Keratinocyte (primary cell): ENCODE measurements around the gene C1QTNF3. TPM values are rescaled to one million over a fixed set of nuclear protein-coding genes. Genes with fewer than 3 reads are reported as not detected.

Experiments
- DNase-seq: peaks from one replicate; pipeline ENCODE4 v3.0.0-alpha.2; 2011; ENCODE audit warnings: low read depth, missing footprints, low spot score
- FAIRE-seq: peaks from 2 replicates; lab custom pipeline; 2011; peaks lifted over from hg19 to GRCh38; lab: Jason Lieb, UNC
- H2AFZ ChIP-seq: 2 replicates; pipeline ENCODE4 v1.6.0; 2012; ENCODE audit warnings: low read length, control low read depth, inconsistent platforms; ENCODE audit not compliant: control insufficient read depth
- H3K27ac ChIP-seq: 2 replicates; pipeline ENCODE4 v1.5.1; 2011; ENCODE audit warnings: low read length; ENCODE audit not compliant: control insufficient read depth, insufficient read depth
- H3K27me3 ChIP-seq: 3 replicates; pipeline ENCODE4 v1.6.0; 2011; ENCODE audit warnings: low read length; ENCODE audit not compliant: control insufficient read depth, insufficient read depth; ENCODE audit errors: extremely low read depth
- H3K36me3 ChIP-seq, 2 experiments: 2 replicates in 1 of 2; 3 replicates in 1 of 2; pipeline ENCODE4 v1.5.1; 2011; ENCODE audit warnings: low read length in 2 of 2, mild to moderate bottlenecking in 1 of 2; ENCODE audit not compliant: control insufficient read depth in 2 of 2, insufficient read depth in 2 of 2; ENCODE audit errors: extremely low read depth in 1 of 2
- H3K4me1 ChIP-seq: 3 replicates; pipeline ENCODE4 v1.5.1; 2011; ENCODE audit warnings: low read length; ENCODE audit not compliant: control insufficient read depth, insufficient read depth; ENCODE audit errors: extremely low read depth
- H3K4me2 ChIP-seq: 3 replicates; pipeline ENCODE4 v1.6.0; 2011; ENCODE audit warnings: low read depth, low read length; ENCODE audit not compliant: control insufficient read depth, insufficient read depth; ENCODE audit errors: extremely low read depth
- H3K4me3 ChIP-seq, 3 experiments: fragments of 200-600 bp in 1 of 3; sonication (generic) in 1 of 3; 2 replicates in 2 of 3; 3 replicates in 1 of 3; pipeline ENCODE4 v1.5.1; 2011 to 2016; ENCODE audit warnings: low read length in 3 of 3, mild to moderate bottlenecking in 3 of 3, control low read depth in 2 of 3, inconsistent platforms in 1 of 3, low read depth in 1 of 3, mixed read lengths in 1 of 3, mixed run types in 1 of 3, moderate library complexity in 1 of 3; ENCODE audit not compliant: control insufficient read depth in 2 of 3, insufficient read depth in 2 of 3; ENCODE audit errors: extremely low read depth in 1 of 3
- H3K79me2 ChIP-seq: 2 replicates; pipeline ENCODE4 v1.6.0; 2012; ENCODE audit warnings: low read length; ENCODE audit not compliant: control insufficient read depth, insufficient read depth
- H3K9ac ChIP-seq: 3 replicates; pipeline ENCODE4 v1.6.0; 2011; ENCODE audit warnings: low read length; ENCODE audit not compliant: control insufficient read depth, insufficient read depth; ENCODE audit errors: extremely low read depth
- H3K9me1 ChIP-seq: 3 replicates; pipeline ENCODE4 v1.6.0; 2011; ENCODE audit warnings: low read length; ENCODE audit not compliant: control insufficient read depth, insufficient read depth; ENCODE audit errors: extremely low read depth
- H3K9me3 ChIP-seq: 2 replicates; pipeline ENCODE4 v1.5.1; 2012; ENCODE audit warnings: low read depth, low read length; ENCODE audit not compliant: control insufficient read depth
- H4K20me1 ChIP-seq: 3 replicates; pipeline ENCODE4 v1.6.0; 2011; ENCODE audit warnings: low read length; ENCODE audit not compliant: control insufficient read depth, insufficient read depth; ENCODE audit errors: extremely low read depth
- EZH2 ChIP-seq: IDR thresholded peaks from one replicate; pipeline ENCODE4 v1.6.1; 2012; ENCODE audit warnings: inconsistent platforms, mild to moderate bottlenecking, low read length, moderate library complexity
- dilution Hi-C: fragments of 300-500 bp; cut with MboI; formaldehyde crosslinking; loops from one replicate; pipeline ENCODE4 v1.7.0; 2020; ENCODE audit warnings: low sequenced_read_pairs; ENCODE audit not compliant: extremely low pct_ligation_motif_present
- polyA plus RNA-seq, 5 experiments: library from polyadenylated mRNA; depleted of rRNA in 3 of 5; stranded (reverse) in 3 of 5; stranded (forward) in 1 of 5; unstranded in 1 of 5; fragments of >200 nt; gene quantifications; 1 replicate in 1 of 5; 2 replicates in 3 of 5; 3 replicates in 1 of 5; pipeline versions ENCODE4 v1.2.1 to v1.2.3, GENCODE V29; 2011 to 2012; ENCODE audit warnings: missing spikeins in 2 of 5, low read depth in 1 of 5, low replicate concordance in 1 of 5
- TF ChIP-seq, protein P1 (sequence below), 3 experiments: IDR thresholded peaks in 1 of 3; conservative IDR thresholded peaks in 1 of 3; optimal IDR thresholded peaks in 1 of 3; 2 replicates in 2 of 3; 3 replicates in 1 of 3; pipeline versions ENCODE3 to v1.5.1; 2011; ENCODE audit warnings: low read length in 3 of 3, mild to moderate bottlenecking in 3 of 3, moderate library complexity in 2 of 3, control low read depth in 1 of 3, inconsistent platforms in 1 of 3; ENCODE audit not compliant: insufficient read depth in 2 of 3; ENCODE audit errors: extremely low read depth in 1 of 3

The C1QTNF3 gene
- polyA plus RNA-seq, 1 donor (not counting 4 experiments of a cell fraction or from before 2014, with no cell fraction given): 1.0 TPM

DNA sequence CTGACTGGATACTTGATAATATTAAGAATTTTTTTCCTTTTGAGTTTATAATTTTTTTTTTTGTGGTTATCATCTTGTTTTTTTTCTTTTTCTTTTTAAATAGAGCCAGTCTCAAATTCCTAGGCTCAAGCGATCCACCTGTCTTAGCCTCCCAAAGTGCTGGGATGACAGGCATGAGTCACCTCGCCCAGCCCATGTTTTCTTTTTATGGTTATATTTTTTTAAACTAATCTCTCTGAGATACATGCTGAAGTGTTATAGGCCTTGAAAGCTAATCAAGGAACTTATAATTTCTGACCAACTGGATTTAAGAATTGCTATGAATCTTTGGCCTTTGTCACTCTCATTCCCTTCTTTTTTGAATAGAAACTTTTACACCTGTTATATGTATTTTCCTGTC is 28.4 kb downstream of the C1QTNF3 start:
- dilution Hi-C loops: no loop called here
- TF ChIP-seq, protein P1, sequence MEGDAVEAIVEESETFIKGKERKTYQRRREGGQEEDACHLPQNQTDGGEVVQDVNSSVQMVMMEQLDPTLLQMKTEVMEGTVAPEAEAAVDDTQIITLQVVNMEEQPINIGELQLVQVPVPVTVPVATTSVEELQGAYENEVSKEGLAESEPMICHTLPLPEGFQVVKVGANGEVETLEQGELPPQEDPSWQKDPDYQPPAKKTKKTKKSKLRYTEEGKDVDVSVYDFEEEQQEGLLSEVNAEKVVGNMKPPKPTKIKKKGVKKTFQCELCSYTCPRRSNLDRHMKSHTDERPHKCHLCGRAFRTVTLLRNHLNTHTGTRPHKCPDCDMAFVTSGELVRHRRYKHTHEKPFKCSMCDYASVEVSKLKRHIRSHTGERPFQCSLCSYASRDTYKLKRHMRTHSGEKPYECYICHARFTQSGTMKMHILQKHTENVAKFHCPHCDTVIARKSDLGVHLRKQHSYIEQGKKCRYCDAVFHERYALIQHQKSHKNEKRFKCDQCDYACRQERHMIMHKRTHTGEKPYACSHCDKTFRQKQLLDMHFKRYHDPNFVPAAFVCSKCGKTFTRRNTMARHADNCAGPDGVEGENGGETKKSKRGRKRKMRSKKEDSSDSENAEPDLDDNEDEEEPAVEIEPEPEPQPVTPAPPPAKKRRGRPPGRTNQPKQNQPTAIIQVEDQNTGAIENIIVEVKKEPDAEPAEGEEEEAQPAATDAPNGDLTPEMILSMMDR (optimal IDR thresholded peaks at IDR 0.05 in 1 of 3, IDR thresholded peaks at IDR 0.05 in 1 of 3, conservative IDR thresholded peaks at IDR 0.05 in 1 of 3; ENCODE audit: extremely low read depth in 1 of 3, insufficient read depth in 2 of 3, low read length in 3 of 3): no peak
- no peak for TF ChIP-seq EZH2
- H3K9ac ChIP-seq: no peak overlapping the region

DNA sequence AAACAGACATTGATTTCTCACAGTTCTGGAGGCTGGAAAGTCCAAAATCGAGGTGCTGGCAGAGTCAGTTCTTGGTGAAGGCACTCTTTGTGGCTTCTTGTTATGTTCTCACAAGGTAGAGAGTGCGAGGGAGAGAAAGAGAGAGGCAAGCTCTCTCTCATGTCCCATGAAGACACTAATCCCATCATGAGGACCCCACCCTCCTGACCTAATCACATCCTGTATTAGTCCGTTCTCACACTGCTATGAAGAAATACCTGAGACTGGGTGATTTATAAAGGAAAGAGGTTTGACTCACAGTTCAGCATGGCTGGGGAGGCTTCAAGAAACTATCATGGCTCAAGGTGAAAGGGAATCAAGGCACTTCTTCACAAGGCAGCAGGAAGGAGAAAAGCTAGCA is 29.5 kb downstream of the C1QTNF3 start:
- dilution Hi-C loops: no loop called here
- H3K4me3 ChIP-seq: no peak overlapping the region
- no peak for TF ChIP-seq EZH2
- H3K4me2 ChIP-seq: no peak overlapping the region
- no peaks in the 10 kb centered on the region for H3K27me3 ChIP-seq
- no peak overlapping the region for H3K27ac ChIP-seq
- no peaks in the 10 kb centered on the region for H3K9me3 ChIP-seq
- no peak overlapping the region for H3K9ac ChIP-seq
- H3K9me1 ChIP-seq: no peaks in the 10 kb centered on the region
- FAIRE-seq (no peak), DNase-seq (no peak)
- no peaks in the 10 kb centered on the region for H4K20me1 ChIP-seq
- peaks cover 12% of the 10 kb centered on the region for H3K4me1 ChIP-seq
- H3K36me3 ChIP-seq: no peaks in the 10 kb centered on the region
- no peak overlapping the region for H2AFZ ChIP-seq
- no peaks in the 10 kb centered on the region for H3K79me2 ChIP-seq

More for the DNA sequence above, 28.4 kb downstream of the C1QTNF3 start:
- DNase-seq (no peak), FAIRE-seq (no peak)
- Histone ChIP-seq H3K4me3 (no peak overlapping the region), H3K9me1 (no peaks in the 10 kb centered on the region), H3K36me3 (no peaks in the 10 kb centered on the region), H3K9me3 (no peaks in the 10 kb centered on the region), H4K20me1 (no peaks in the 10 kb centered on the region), H3K27ac (no peak overlapping the region), H3K4me2 (no peak overlapping the region), H3K27me3 (no peaks in the 10 kb centered on the region), H2AFZ (no peak overlapping the region), H3K4me1 (peaks cover 1% of the 10 kb centered on the region), H3K79me2 (no peaks in the 10 kb centered on the region)

DNA sequence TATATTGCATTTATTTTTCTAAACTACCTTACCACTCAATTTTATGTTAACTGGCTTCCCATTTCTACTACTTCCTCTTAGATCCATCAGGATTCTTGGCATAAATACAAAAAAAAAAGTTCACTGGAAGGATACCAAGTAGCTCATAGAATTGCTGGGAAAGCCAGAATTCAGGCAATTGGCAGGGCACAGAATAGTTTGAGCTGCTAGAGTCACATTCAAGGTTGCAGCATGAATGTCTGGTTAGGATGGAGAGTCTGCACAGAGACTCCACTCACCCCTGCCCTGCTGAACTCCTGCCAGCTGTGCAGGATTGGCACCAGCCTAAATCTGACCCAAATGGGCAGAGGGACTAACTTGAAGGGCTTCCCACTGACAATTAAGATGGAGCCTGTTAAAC is 30.2 kb downstream of the C1QTNF3 start:
- FAIRE-seq: no peak
- H3K27me3 ChIP-seq: no peaks in the 10 kb centered on the region
- H3K4me1 ChIP-seq: peaks cover 12% of the 10 kb centered on the region
- no peaks in the 10 kb centered on the region for H3K9me1 ChIP-seq
- no peak overlapping the region for H3K4me2 ChIP-seq
- no peak overlapping the region for H3K9ac ChIP-seq
- no peaks in the 10 kb centered on the region for H4K20me1 ChIP-seq
- no peak overlapping the region for H3K4me3 ChIP-seq
- no peaks in the 10 kb centered on the region for H3K79me2 ChIP-seq
- H2AFZ ChIP-seq: no peak overlapping the region
- no peak for DNase-seq
- TF ChIP-seq, protein P1 (optimal IDR thresholded peaks at IDR 0.05 in 1 of 3, IDR thresholded peaks at IDR 0.05 in 1 of 3, conservative IDR thresholded peaks at IDR 0.05 in 1 of 3; ENCODE audit: extremely low read depth in 1 of 3, insufficient read depth in 2 of 3, low read length in 3 of 3): no peak
- no peak for TF ChIP-seq EZH2
- dilution Hi-C loops: no loop called here
- no peaks in the 10 kb centered on the region for H3K36me3 ChIP-seq
- H3K27ac ChIP-seq: no peak overlapping the region
- no peaks in the 10 kb centered on the region for H3K9me3 ChIP-seq
